ENCODE data around the gene AJM1. TPM values are rescaled to one million over a fixed set of nuclear protein-coding genes. Genes with fewer than 3 reads are reported as not detected.
A peak's percentile ranks its signal among the peaks of the same experiment; 100 is the strongest.
"Not testable (repeated sequence)": the region's sequence is repeated elsewhere in the genome, so short reads cannot be mapped to it uniquely, and the experiment has no call there.

Gene AJM1
- total RNA-seq, 3 donors from 2014 or later = 7.4 to 21.6 (median 16.4) TPM

DNA sequence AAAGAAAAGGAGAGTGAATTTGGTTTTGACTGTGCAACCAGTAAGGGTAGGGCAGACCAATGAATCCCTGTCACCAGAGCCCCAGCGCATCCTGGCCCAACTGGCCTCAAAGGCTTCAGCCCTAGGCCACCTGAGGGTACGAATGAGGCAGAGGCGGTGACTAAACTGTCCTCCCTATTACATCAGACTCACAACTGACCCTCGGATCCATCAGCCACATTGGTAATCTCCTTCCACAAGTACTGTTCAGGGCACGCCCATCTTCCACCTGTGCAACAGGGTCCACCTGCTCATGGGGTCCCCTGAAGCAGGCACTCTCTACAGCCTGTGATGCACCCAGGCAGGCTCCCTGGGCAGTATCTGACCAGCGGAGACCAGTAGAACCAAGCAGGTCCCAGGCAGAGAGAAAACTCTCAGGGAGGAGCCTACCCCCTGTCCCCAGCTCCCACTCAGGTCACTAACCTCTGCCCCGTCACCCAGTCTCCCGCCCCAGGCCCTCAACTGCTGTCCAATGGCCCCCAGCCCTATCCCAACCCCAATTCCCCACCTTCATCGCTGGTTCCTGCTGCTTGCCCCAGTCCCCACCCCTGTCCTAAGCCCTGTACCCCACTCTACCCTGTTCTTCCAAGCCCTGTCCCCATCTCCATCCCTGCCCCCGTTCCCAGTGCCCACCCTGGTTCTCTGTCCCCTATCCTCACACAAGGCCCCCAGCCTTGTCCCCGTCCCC lies 22.9 kb downstream of the AJM1 start:
- peak; percentile 1 for ATAC-seq
- TF ChIP-seq CTCF (IDR thresholded peaks at IDR 0.05) = no peak
- intact Hi-C loops (cut with DNase I, micrococcal nuclease) = no loop called here
- Histone ChIP-seq H3K9me3 (no peaks in the 10 kb centered on the region), H3K36me3 (ENCODE audit: low read depth) (no peaks in the 10 kb centered on the region), H3K4me3 (peak overlapping the region; percentile 86), H3K4me1 (ENCODE audit: low read depth) (peaks cover 28% of the 10 kb centered on the region)
- peak in 2 of 3 donors; percentile 13 to 26 for DNase-seq

DNA sequence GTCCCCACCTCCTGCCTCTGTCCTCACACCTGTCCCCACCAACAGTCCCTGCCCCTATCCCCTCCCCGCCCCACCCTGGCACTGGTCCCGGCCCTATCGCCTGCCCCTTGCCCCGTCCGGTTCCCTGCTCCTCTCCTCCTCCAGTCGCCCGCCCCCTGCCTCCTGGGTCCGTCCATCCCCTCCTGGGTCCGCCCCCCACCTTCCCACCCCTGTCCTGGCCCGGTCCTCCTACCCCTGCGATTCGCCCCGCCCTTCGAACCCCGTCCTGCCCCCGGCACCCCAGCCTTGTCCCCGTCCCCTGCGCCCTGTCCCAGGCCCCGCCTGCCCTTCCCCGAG lies 23.5 kb downstream of the AJM1 start:
- DNase-seq = peak in 2 of 3 donors; percentile 52 to 76
- no peaks in the 10 kb centered on the region for H3K9me3 ChIP-seq
- no peak for TF ChIP-seq CTCF (IDR thresholded peaks at IDR 0.05)
- peaks cover 23% of the 10 kb centered on the region for H3K4me1 ChIP-seq (ENCODE audit: low read depth)
- H3K4me3 ChIP-seq = peak overlapping the region; percentile 86
- intact Hi-C loops (cut with DNase I, micrococcal nuclease) = no loop called here
- peak; percentile 49 for ATAC-seq
- no peaks in the 10 kb centered on the region for H3K36me3 ChIP-seq (ENCODE audit: low read depth)

DNA sequence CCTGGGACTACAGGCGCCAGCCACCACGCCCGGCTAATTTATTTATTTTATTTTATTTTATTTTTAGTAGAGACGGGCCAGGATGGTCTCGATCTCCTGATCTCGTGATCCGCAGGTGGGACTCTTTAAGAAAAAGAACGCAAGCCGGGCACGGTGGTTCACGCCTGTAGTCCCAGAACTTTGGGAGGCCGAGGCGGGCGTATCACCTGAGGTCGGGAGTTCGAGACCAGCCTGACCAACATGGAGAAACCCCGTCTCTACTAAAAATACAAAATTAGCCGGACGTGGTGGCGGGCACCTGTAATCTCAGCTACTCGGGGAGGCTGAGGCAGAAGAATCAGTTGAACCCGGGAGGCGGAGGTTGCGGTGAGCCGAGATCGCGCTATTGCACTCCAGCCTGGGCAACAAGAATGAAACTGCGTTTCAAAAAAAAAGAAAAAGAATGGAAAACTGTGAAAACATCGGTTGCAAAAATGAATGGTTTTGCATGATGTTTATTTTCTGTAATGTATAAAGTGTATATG lies 24.7 kb downstream of the AJM1 start:
- H3K9me3 ChIP-seq; H3K36me3 ChIP-seq (ENCODE audit: low read depth); intact Hi-C loops (cut with DNase I, micrococcal nuclease); ATAC-seq: not testable (repeated sequence)
- H3K4me1 ChIP-seq (ENCODE audit: low read depth) = peaks cover 14% of the 10 kb centered on the region
- H3K4me3 ChIP-seq = peak overlapping the region; percentile 86
- peak in 1 of 3 donors; percentile 34 for DNase-seq

DNA sequence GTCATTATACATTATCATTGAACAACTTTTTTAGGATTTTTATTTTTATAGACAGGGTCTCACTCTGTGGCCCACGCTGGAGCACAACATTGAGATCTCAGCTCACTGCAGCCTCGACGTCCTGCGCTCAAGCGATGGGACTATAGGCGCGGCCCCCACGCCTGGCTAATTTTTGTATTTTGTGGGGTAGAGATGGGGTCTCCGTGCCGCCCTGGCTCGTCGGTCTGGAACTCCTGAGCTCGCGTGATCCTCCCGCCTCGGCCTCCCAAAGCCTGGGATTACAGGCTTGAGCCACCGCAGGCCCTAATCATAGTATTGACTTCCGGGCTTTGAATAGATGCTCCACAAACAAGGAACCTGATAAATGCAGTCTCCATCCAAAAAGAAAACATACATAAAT lies 25.2 kb downstream of the AJM1 start:
- H3K4me1 ChIP-seq (ENCODE audit: low read depth) = peaks cover 14% of the 10 kb centered on the region
- intact Hi-C loops (cut with DNase I, micrococcal nuclease) = no loop called here
- H3K9me3 ChIP-seq = peaks cover 5% of the 10 kb centered on the region
- H3K36me3 ChIP-seq (ENCODE audit: low read depth) = no peaks in the 10 kb centered on the region
- DNase-seq = no peak
- no peak for ATAC-seq
- no peak for TF ChIP-seq CTCF (IDR thresholded peaks at IDR 0.05)
- no peak overlapping the region for H3K4me3 ChIP-seq

- H3K9me3 ChIP-seq = peaks cover 8% of the 10 kb centered on the region
- intact Hi-C loops (cut with DNase I, micrococcal nuclease) = no loop called here
- DNase-seq (no peak), ATAC-seq (no peak)
- H3K4me3 ChIP-seq = no peak overlapping the region
- no peak for TF ChIP-seq CTCF (IDR thresholded peaks at IDR 0.05)
- no peaks in the 10 kb centered on the region for H3K36me3 ChIP-seq (ENCODE audit: low read depth)
- peaks cover 14% of the 10 kb centered on the region for H3K4me1 ChIP-seq (ENCODE audit: low read depth)
Observed at GRCh38 chr9:136867917-136868316, 25.6 kb downstream of the AJM1 start.

- TF ChIP-seq CTCF (IDR thresholded peaks at IDR 0.05) = no peak
- no peaks in the 10 kb centered on the region for H3K36me3 ChIP-seq (ENCODE audit: low read depth)
- H3K4me1 ChIP-seq (ENCODE audit: low read depth) = peaks cover 14% of the 10 kb centered on the region
- H3K4me3 ChIP-seq = no peak overlapping the region
- DNase-seq (no peak), ATAC-seq (no peak)
- intact Hi-C loops (cut with DNase I, micrococcal nuclease) = no loop called here
- H3K9me3 ChIP-seq = peaks cover 12% of the 10 kb centered on the region
Observed at GRCh38 chr9:136868644-136869043, 26.4 kb downstream of the AJM1 start.

GRCh38 chr9:136869611-136870010 lies 27.3 kb downstream of the AJM1 start:
- ATAC-seq; H3K36me3 ChIP-seq (ENCODE audit: low read depth); H3K4me1 ChIP-seq (ENCODE audit: low read depth); DNase-seq; intact Hi-C loops (cut with DNase I, micrococcal nuclease); H3K4me3 ChIP-seq: not testable (repeated sequence)
- peaks cover 12% of the 10 kb centered on the region for H3K9me3 ChIP-seq

Measured in mucosa of descending colon (tissue), 3 donors.